HG03135 (cell line): ENCODE data around the gene USP47.

Source experiments
- ATAC-seq: cut with Tn5 transposase; IDR thresholded peaks from one replicate; pipeline ENCODE4 v1.9.1; 2021; ENCODE audit warnings: mild to moderate bottlenecking, moderate library complexity; ENCODE audit not compliant: unreplicated experiment

The USP47 gene

GRCh38 chr11:11996321-11997048 is 154.7 kb downstream of the USP47 start:
- ATAC-seq = no peak

- ATAC-seq = no peak
Observed at GRCh38 chr11:11997049-11997322, 155.2 kb downstream of the USP47 start.

GRCh38 chr11:11998091-11998781 is 156.5 kb downstream of the USP47 start:
- no peak for ATAC-seq

- no peak for ATAC-seq
Observed at GRCh38 chr11:12001186-12001585, 159.4 kb downstream of the USP47 start.

GRCh38 chr11:12003336-12003735 is 161.6 kb downstream of the USP47 start:
- ATAC-seq = no peak

GRCh38 chr11:12003815-12004214 is 162.0 kb downstream of the USP47 start:
- ATAC-seq = no peak

GRCh38 chr11:12005061-12005460 is 163.3 kb downstream of the USP47 start:
- ATAC-seq = no peak

GRCh38 chr11:12005476-12005875 is 163.7 kb downstream of the USP47 start:
- ATAC-seq = no peak

GRCh38 chr11:12006552-12007229 is 164.9 kb downstream of the USP47 start:
- no peak for ATAC-seq

GRCh38 chr11:12007230-12007593 is 165.4 kb downstream of the USP47 start:
- no peak for ATAC-seq

GRCh38 chr11:12007769-12008737 is 166.3 kb downstream of the USP47 start, which contains the start of gene DKK3:
Gene DKK3 (minus strand): TSS chr11:12008626. CDS start chr11:12008582, 44 bp downstream.
- no peak for ATAC-seq
